Naive thymus-derived CD4-positive, alpha-beta T cell (primary cell): Measurements from ENCODE around the gene MACROD2. TPM values are rescaled to one million over a fixed set of nuclear protein-coding genes. Genes with fewer than 3 reads are reported as not detected.

Experiments used
- ATAC-seq: fragments of 150-1000 bp; cut with Tn5 transposase; 2 replicates; pipeline ENCODE4 v1.10.0; 2021; ENCODE audit warnings: mild to moderate bottlenecking, moderate library complexity
- CTCF ChIA-PET: fragments of 350-600 bp; sonication (Branson Sonifier 250); formaldehyde crosslinking; loops from one replicate; lab custom pipeline; 2021; ENCODE audit warnings: antibody characterized with exemption; lab: Charles Lee
- POLR2A ChIA-PET: fragments of 350-600 bp; sonication (Branson Sonifier 250); formaldehyde crosslinking; loops from one replicate; lab custom pipeline; 2021; ENCODE audit warnings: antibody characterized with exemption, inconsistent platforms; lab: Charles Lee
- DNase-seq, 9 donors: peaks; one replicate each; pipeline versions ENCODE4 v3.0.0 to v3.0.0-alpha.2; 2020 to 2022; ENCODE audit warnings: mixed read lengths in 1 of 9
- H3K27ac ChIP-seq: one replicate; pipeline ENCODE4 v1.7.0; 2013; ENCODE audit warnings: mild to moderate bottlenecking, low read depth, low read length, moderate library complexity
- H3K27me3 ChIP-seq, 2 donors: one replicate each; pipeline ENCODE4 v1.7.0; 2013; ENCODE audit warnings: low read length in 2 of 2, mild to moderate bottlenecking in 2 of 2, moderate library complexity in 2 of 2; ENCODE audit not compliant: control insufficient read depth in 2 of 2, insufficient read depth in 2 of 2
- H3K36me3 ChIP-seq, 3 experiments: 1 replicate in 2 of 3; 2 replicates in 1 of 3; pipeline ENCODE4 v1.7.0; 2013; ENCODE audit warnings: low read length in 3 of 3, mild to moderate bottlenecking in 3 of 3, moderate library complexity in 1 of 3; ENCODE audit not compliant: insufficient read depth in 3 of 3, control insufficient read depth in 2 of 3
- H3K4me1 ChIP-seq, 2 donors: one replicate each; pipeline ENCODE4 v1.7.0; 2013; ENCODE audit warnings: low read length in 2 of 2, mild to moderate bottlenecking in 2 of 2, moderate library complexity in 1 of 2; ENCODE audit not compliant: control insufficient read depth in 2 of 2, insufficient read depth in 2 of 2
- H3K4me3 ChIP-seq: 2 replicates; pipeline ENCODE4 v1.7.0; 2013; ENCODE audit warnings: mild to moderate bottlenecking, low read length
- H3K9me3 ChIP-seq, 3 experiments: 1 replicate in 2 of 3; 2 replicates in 1 of 3; pipeline ENCODE4 v1.7.0; 2013; ENCODE audit warnings: low read length in 3 of 3; ENCODE audit not compliant: control insufficient read depth in 2 of 3
- H3K27ac Mint-ChIP-seq, 9 donors: one replicate each; pipeline ENCODE4 v1.8.0; 2020 to 2022; ENCODE audit warnings: mixed read lengths in 9 of 9, mild to moderate bottlenecking in 8 of 9, moderate library complexity in 5 of 9, inconsistent platforms in 2 of 9
- H3K27me3 Mint-ChIP-seq, 5 donors: one replicate each; pipeline ENCODE4 v1.8.0; 2021 to 2022; ENCODE audit warnings: mixed read lengths in 5 of 5, mild to moderate bottlenecking in 1 of 5
- H3K36me3 Mint-ChIP-seq, 5 donors: one replicate each; pipeline ENCODE4 v1.8.0; 2020 to 2022; ENCODE audit warnings: mixed read lengths in 5 of 5, mild to moderate bottlenecking in 3 of 5, inconsistent platforms in 1 of 5
- H3K4me1 Mint-ChIP-seq, 7 donors: one replicate each; pipeline ENCODE4 v1.8.0; 2020 to 2022; ENCODE audit warnings: mixed read lengths in 7 of 7, mild to moderate bottlenecking in 3 of 7, inconsistent platforms in 1 of 7
- H3K4me3 Mint-ChIP-seq, 10 donors: one replicate each; pipeline ENCODE4 v1.8.0; 2020 to 2022; ENCODE audit warnings: mild to moderate bottlenecking in 10 of 10, mixed read lengths in 10 of 10, moderate library complexity in 6 of 10, inconsistent platforms in 2 of 10
- H3K9me3 Mint-ChIP-seq, 11 donors: one replicate each; pipeline ENCODE4 v1.8.0; 2020 to 2022; ENCODE audit warnings: mixed read lengths in 11 of 11, mild to moderate bottlenecking in 4 of 11, inconsistent platforms in 1 of 11, moderate library complexity in 1 of 11
- intact Hi-C, 2 donors: fragments of 100-400 bp; cut with micrococcal nuclease; formaldehyde crosslinking; loops; one replicate each; pipeline ENCODE4 v1.15.1; 2023
- polyA plus RNA-seq, 2 donors: library from polyadenylated mRNA; unstranded; fragments of 300-500 nt; fragmentation: Illumina TruSeq; gene quantifications; one replicate each; pipeline ENCODE4 v1.2.3, GENCODE V29; 2021
- total RNA-seq, 6 experiments: library from RNA in 5 of 6; stranded (reverse) in 5 of 6; gene quantifications; 1 replicate in 5 of 6; 2 replicates in 1 of 6; pipeline ENCODE4 v1.2.3 and lab custom pipeline; 2021 to 2026

Gene MACROD2
- total and polyA plus RNA-seq, 7 experiments from 2014 or later: 0.27 to 0.86 (median 0.34) TPM; not detected in 4

DNA sequence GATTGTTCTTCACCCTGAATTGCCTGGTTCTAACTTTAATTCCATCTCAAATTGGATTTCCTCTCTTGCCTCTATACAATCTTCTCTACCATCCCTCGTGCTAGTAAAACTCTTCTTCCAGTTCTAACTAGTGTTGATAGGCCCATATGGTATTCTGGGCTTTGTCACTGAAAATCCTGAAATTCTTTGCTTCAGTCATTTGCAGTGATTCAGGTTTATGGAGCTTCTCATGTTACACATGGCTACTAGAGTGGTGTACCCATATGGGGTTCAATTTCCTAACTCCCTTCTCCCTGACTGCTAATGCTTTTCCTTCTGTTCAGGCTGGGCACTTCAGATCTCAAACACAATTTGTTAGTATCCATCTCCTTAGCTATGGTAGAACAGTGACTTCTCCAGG is 1621.3 kb downstream of the MACROD2 start:
- Histone ChIP-seq H3K27me3 (no peaks in the 10 kb centered on the region), H3K4me3 (no peak overlapping the region), H3K27ac (no peak overlapping the region), H3K4me1 (no peaks in the 10 kb centered on the region), H3K36me3 (no peaks in the 10 kb centered on the region), H3K9me3 (no peaks in the 10 kb centered on the region)
- no peaks in the 10 kb centered on the region for H3K36me3 Mint-ChIP-seq
- ATAC-seq (no peak), DNase-seq (no peak)
- no peak overlapping the region for H3K27ac Mint-ChIP-seq
- no peak overlapping the region for H3K4me3 Mint-ChIP-seq
- H3K27me3 Mint-ChIP-seq: no peaks in the 10 kb centered on the region
- ChIA-PET POLR2A (no interaction called here), CTCF (no interaction called here)
- peaks cover 0 to 16% (median 4%) of the 10 kb centered on the region in 11 donors for H3K9me3 Mint-ChIP-seq
- intact Hi-C loops: no loop called here
- no peaks in the 10 kb centered on the region for H3K4me1 Mint-ChIP-seq

DNA sequence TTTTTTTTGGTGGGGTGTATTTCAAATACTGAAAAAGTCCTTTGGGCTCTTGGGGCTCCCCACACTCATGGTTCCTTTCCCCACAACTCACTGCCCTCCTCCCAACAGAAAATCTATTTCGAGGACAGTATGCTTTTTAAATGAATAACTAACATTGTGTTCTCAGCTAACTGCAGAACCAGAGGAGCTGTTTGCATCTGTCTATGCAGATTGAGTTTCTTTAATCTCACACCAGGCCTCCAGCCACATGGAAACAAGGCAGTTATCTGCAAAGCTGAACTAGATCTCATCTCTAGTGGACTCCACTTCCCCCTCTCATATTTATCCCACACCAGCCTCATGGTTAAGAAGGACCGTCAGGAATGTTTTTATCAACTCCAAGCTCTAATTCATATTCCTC is 1622.8 kb downstream of the MACROD2 start:
- no peaks in the 10 kb centered on the region for H3K4me1 ChIP-seq
- no peak overlapping the region for H3K27ac Mint-ChIP-seq
- ChIA-PET CTCF (no interaction called here), POLR2A (no interaction called here)
- no peaks in the 10 kb centered on the region for H3K9me3 ChIP-seq
- no peak overlapping the region for H3K4me3 ChIP-seq
- no peaks in the 10 kb centered on the region for H3K27me3 ChIP-seq
- H3K27me3 Mint-ChIP-seq: no peaks in the 10 kb centered on the region
- intact Hi-C loops: no loop called here
- no peaks in the 10 kb centered on the region for H3K36me3 ChIP-seq
- H3K27ac ChIP-seq: no peak overlapping the region
- H3K4me1 Mint-ChIP-seq: no peaks in the 10 kb centered on the region
- ATAC-seq: no peak
- no peak overlapping the region for H3K4me3 Mint-ChIP-seq
- peaks cover 0 to 19% (median 4%) of the 10 kb centered on the region in 11 donors for H3K9me3 Mint-ChIP-seq
- DNase-seq: no peak
- no peaks in the 10 kb centered on the region for H3K36me3 Mint-ChIP-seq

DNA sequence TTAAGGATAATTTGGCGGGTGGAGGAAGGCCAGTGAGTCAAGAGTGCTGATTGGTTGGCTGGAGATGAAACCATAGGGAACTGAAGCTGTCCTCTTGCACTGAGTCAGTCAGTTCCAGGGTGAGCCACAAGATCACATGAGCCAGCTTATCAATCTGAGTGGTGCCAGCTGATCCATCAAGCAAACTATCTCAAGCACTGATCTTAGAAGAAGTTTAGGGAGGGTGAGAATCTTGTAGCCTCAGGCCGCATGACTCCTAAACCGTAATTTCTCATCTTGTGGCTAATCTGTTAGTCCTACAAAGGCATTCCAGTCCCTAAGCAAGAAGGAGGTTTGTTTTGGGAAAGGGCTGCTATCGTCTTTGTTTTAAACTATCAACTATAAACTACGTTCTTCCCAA is 1623.6 kb downstream of the MACROD2 start:
- Mint-ChIP-seq H3K36me3 (no peaks in the 10 kb centered on the region), H3K9me3 (peaks cover 0 to 19% (median 4%) of the 10 kb centered on the region in 11 donors), H3K27ac (no peak overlapping the region), H3K27me3 (no peaks in the 10 kb centered on the region), H3K4me3 (no peak overlapping the region), H3K4me1 (no peaks in the 10 kb centered on the region)
- Histone ChIP-seq H3K27ac (no peak overlapping the region), H3K36me3 (no peaks in the 10 kb centered on the region), H3K4me1 (no peaks in the 10 kb centered on the region), H3K4me3 (no peak overlapping the region), H3K27me3 (no peaks in the 10 kb centered on the region), H3K9me3 (no peaks in the 10 kb centered on the region)
- intact Hi-C loops: no loop called here
- ATAC-seq: no peak
- ChIA-PET POLR2A (no interaction called here), CTCF (no interaction called here)
- no peak for DNase-seq

DNA sequence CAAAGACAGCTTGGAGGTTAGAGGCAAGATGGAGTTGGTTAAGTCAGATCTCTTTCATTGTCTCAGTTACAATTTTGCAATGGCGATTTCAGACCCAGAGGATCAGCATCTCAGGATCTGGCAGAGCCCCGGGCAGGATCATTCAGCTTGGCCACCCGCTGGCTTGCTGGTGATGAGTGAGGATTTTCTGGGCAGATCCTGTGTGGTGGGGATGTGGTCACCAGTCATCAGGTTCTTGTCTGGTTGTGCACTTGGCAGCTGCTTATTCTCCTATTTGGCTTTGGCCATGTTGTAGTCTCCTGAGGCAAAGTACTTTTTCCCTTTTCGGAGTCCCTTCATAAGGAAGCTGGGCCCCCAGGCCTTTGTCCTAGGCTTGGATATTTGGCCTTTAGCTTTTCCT is 1624.0 kb downstream of the MACROD2 start:
- Mint-ChIP-seq H3K4me3 (no peak overlapping the region), H3K36me3 (no peaks in the 10 kb centered on the region), H3K27me3 (no peaks in the 10 kb centered on the region), H3K9me3 (peaks cover 0 to 19% (median 4%) of the 10 kb centered on the region in 11 donors), H3K4me1 (no peaks in the 10 kb centered on the region), H3K27ac (no peak overlapping the region)
- DNase-seq: no peak
- Histone ChIP-seq H3K27me3 (no peaks in the 10 kb centered on the region), H3K27ac (no peak overlapping the region), H3K9me3 (no peaks in the 10 kb centered on the region), H3K36me3 (no peaks in the 10 kb centered on the region), H3K4me3 (no peak overlapping the region), H3K4me1 (no peaks in the 10 kb centered on the region)
- ATAC-seq: no peak
- ChIA-PET CTCF (no interaction called here), POLR2A (no interaction called here)
- intact Hi-C loops: no loop called here

DNA sequence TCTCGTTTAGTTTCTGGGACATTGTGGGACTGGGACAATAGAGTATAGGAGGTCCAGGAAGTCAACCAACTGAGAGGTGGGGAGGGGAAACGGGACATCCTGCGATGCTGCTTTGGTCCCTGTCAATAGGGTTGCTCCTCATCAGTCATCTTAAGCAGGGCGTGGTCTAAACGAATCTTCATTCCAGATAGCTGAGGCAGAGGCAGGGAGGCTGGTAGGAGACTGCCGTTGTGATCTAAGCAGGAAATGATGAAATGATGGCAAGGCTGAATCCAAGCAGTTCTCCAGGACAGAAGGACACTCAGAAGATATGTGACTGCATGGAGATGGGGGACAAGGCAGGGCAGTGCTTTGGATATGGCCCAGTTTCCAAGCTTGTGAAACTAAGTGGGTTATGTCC is 1624.5 kb downstream of the MACROD2 start:
- ChIA-PET CTCF (no interaction called here), POLR2A (no interaction called here)
- no peak overlapping the region for H3K27ac Mint-ChIP-seq
- peaks cover 0 to 17% (median 4%) of the 10 kb centered on the region in 11 donors for H3K9me3 Mint-ChIP-seq
- H3K27me3 ChIP-seq: no peaks in the 10 kb centered on the region
- no peak overlapping the region for H3K4me3 ChIP-seq
- DNase-seq (no peak), ATAC-seq (no peak)
- H3K27ac ChIP-seq: no peak overlapping the region
- H3K4me1 Mint-ChIP-seq: no peaks in the 10 kb centered on the region
- no peaks in the 10 kb centered on the region for H3K36me3 Mint-ChIP-seq
- H3K36me3 ChIP-seq: no peaks in the 10 kb centered on the region
- no peaks in the 10 kb centered on the region for H3K4me1 ChIP-seq
- no peaks in the 10 kb centered on the region for H3K27me3 Mint-ChIP-seq
- no peaks in the 10 kb centered on the region for H3K9me3 ChIP-seq
- H3K4me3 Mint-ChIP-seq: no peak overlapping the region
- intact Hi-C loops: no loop called here

DNA sequence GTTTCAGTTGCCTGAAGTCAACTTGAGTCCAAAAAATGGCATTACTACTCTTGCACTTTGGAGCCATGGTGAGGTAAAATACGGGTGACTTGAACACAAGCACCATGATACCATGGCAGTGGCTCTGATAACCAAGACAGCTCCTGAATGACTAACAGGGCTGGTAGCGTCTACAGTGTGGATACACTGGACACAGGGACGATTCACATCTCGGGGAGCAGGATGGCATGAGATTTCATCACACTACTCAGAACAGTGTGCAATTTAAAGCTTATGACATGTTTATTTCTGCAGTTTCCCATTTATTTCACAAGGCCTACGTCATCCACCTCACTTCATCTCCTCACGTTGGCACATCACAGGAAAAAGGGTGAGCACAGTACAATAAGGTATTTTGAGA is 1627.1 kb downstream of the MACROD2 start:
- Mint-ChIP-seq H3K4me1 (no peaks in the 10 kb centered on the region), H3K27ac (no peak overlapping the region), H3K27me3 (no peaks in the 10 kb centered on the region), H3K4me3 (no peak overlapping the region), H3K9me3 (peaks cover 0 to 17% (median under 1%) of the 10 kb centered on the region in 11 donors), H3K36me3 (no peaks in the 10 kb centered on the region)
- intact Hi-C loops: no loop called here
- POLR2A ChIA-PET: no interaction called here
- Histone ChIP-seq H3K4me1 (no peaks in the 10 kb centered on the region), H3K4me3 (no peak overlapping the region), H3K27ac (no peak overlapping the region), H3K27me3 (no peaks in the 10 kb centered on the region), H3K36me3 (no peaks in the 10 kb centered on the region), H3K9me3 (no peaks in the 10 kb centered on the region)
- no peak for ATAC-seq
- DNase-seq: no peak
- CTCF ChIA-PET: no interaction called here

DNA sequence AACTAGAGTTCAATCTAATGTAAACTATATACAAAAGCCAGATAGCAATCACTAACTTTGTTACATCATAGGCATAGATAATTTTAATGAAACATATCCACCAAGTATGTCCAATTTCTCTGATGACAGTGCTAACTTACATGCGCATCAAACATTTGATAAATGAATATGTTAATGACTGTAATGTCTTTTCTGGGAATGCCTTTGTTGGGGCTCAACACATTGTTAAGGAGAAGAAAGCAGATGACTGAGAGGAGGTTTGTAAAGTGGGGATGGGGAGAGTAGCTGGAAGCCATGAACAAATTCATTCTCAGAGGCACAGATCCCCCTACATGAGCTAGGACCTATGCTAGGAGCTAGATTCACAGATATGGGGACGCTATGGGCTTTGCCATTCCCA is 1627.9 kb downstream of the MACROD2 start:
- Mint-ChIP-seq H3K9me3 (peaks cover 0 to 17% (median 2%) of the 10 kb centered on the region in 11 donors), H3K27me3 (no peaks in the 10 kb centered on the region), H3K36me3 (no peaks in the 10 kb centered on the region), H3K4me1 (no peaks in the 10 kb centered on the region), H3K27ac (no peak overlapping the region), H3K4me3 (no peak overlapping the region)
- H3K4me3 ChIP-seq: no peak overlapping the region
- POLR2A ChIA-PET: no interaction called here
- no peaks in the 10 kb centered on the region for H3K36me3 ChIP-seq
- CTCF ChIA-PET: no interaction called here
- ATAC-seq (no peak), DNase-seq (no peak)
- H3K9me3 ChIP-seq: no peaks in the 10 kb centered on the region
- intact Hi-C loops: no loop called here
- no peaks in the 10 kb centered on the region for H3K27me3 ChIP-seq
- H3K4me1 ChIP-seq: no peaks in the 10 kb centered on the region
- H3K27ac ChIP-seq: no peak overlapping the region
